Upper lobe of left lung (tissue), 4 donors: ENCODE measurements around the gene C1orf159.

Experiments
- CTCF ChIP-seq, 6 experiments: fragments of 450-650 bp in 4 of 6; fragments of 200-600 bp in 2 of 6; sonication (generic) in 2 of 6; IDR thresholded peaks; one replicate each; pipeline ENCODE4 v1.5.1; 2016 to 2019; ENCODE audit warnings: antibody characterized with exemption in 6 of 6
- EP300 ChIP-seq, 4 donors: sonication (generic); formaldehyde crosslinking; IDR thresholded peaks; one replicate each; pipeline ENCODE4 v1.5.1; 2017; ENCODE audit warnings: antibody characterized with exemption in 4 of 4, control low read depth in 2 of 4
- POLR2A ChIP-seq, 4 donors: fragments of 450-650 bp; IDR thresholded peaks; one replicate each; pipeline ENCODE4 v1.5.1; 2016 to 2017; ENCODE audit warnings: antibody characterized with exemption in 4 of 4, mild to moderate bottlenecking in 2 of 4
- POLR2AphosphoS5 ChIP-seq, 2 donors: sonication (generic); formaldehyde crosslinking; IDR thresholded peaks; one replicate each; pipeline ENCODE4 v1.5.1; 2017; ENCODE audit warnings: antibody characterized with exemption in 2 of 2

GRCh38 chr1:1033731-1034438 is 82.0 kb downstream of the C1orf159 start:
- no peak for TF ChIP-seq POLR2A (IDR thresholded peaks at IDR 0.05)
- TF ChIP-seq CTCF (IDR thresholded peaks at IDR 0.05), result no peak
- TF ChIP-seq POLR2AphosphoS5 (IDR thresholded peaks at IDR 0.05), result no peak
- TF ChIP-seq EP300 (IDR thresholded peaks at IDR 0.05), result no peak
